ENCODE data around the gene C2orf76.

Gene C2orf76

GRCh38 chr2:119338272-119338671 lies 28.4 kb downstream of the C2orf76 start:
- no peak for DNase-seq (ENCODE audit: low read depth in 2 of 2)

- no peak for DNase-seq (ENCODE audit: low read depth in 2 of 2)
Measured at GRCh38 chr2:119337749-119338148, 28.9 kb downstream of the C2orf76 start.

GRCh38 chr2:119333833-119334232 lies 32.8 kb downstream of the C2orf76 start:
- DNase-seq (ENCODE audit: low read depth in 2 of 2): no peak

GRCh38 chr2:119333360-119333759 lies 33.3 kb downstream of the C2orf76 start:
- no peak for DNase-seq (ENCODE audit: low read depth in 2 of 2)

- DNase-seq (ENCODE audit: low read depth in 2 of 2): no peak
Measured at GRCh38 chr2:119332953-119333352, 33.7 kb downstream of the C2orf76 start.

GRCh38 chr2:119327431-119327830 lies 39.2 kb downstream of the C2orf76 start:
- no peak for DNase-seq (ENCODE audit: low read depth in 2 of 2)

- DNase-seq (ENCODE audit: low read depth in 2 of 2): no peak
Measured at GRCh38 chr2:119326938-119327337, 39.7 kb downstream of the C2orf76 start.

- no peak for DNase-seq (ENCODE audit: low read depth in 2 of 2)
Measured at GRCh38 chr2:119324685-119325270, 41.9 kb downstream of the C2orf76 start.

GRCh38 chr2:119323459-119323858 lies 43.2 kb downstream of the C2orf76 start:
- DNase-seq (ENCODE audit: low read depth in 2 of 2): no peak

GRCh38 chr2:119319593-119319992 lies 47.0 kb downstream of the C2orf76 start:
- no peak for DNase-seq (ENCODE audit: low read depth in 2 of 2)

- no peak for DNase-seq (ENCODE audit: low read depth in 2 of 2)
Measured at GRCh38 chr2:119317554-119317953, 49.1 kb downstream of the C2orf76 start.

- DNase-seq (ENCODE audit: low read depth in 2 of 2): no peak
Measured at GRCh38 chr2:119316066-119316465, 50.6 kb downstream of the C2orf76 start.

- no peak for DNase-seq (ENCODE audit: low read depth in 2 of 2)
Measured at GRCh38 chr2:119315241-119315925, 51.3 kb downstream of the C2orf76 start.

- DNase-seq (ENCODE audit: low read depth in 2 of 2): no peak
Measured at GRCh38 chr2:119311831-119312230, 54.8 kb downstream of the C2orf76 start.

- no peak for DNase-seq (ENCODE audit: low read depth in 2 of 2)
Measured at GRCh38 chr2:119311371-119311770, 55.3 kb downstream of the C2orf76 start.

GRCh38 chr2:119308793-119309330 lies 57.8 kb downstream of the C2orf76 start:
- no peak for DNase-seq (ENCODE audit: low read depth in 2 of 2)

GRCh38 chr2:119307419-119308140 lies 59.1 kb downstream of the C2orf76 start:
- no peak for DNase-seq (ENCODE audit: low read depth in 2 of 2)

GRCh38 chr2:119306196-119306590 lies 60.4 kb downstream of the C2orf76 start:
- DNase-seq (ENCODE audit: low read depth in 2 of 2): no peak

GRCh38 chr2:119305497-119306195 lies 61.0 kb downstream of the C2orf76 start:
- no peak for DNase-seq (ENCODE audit: low read depth in 2 of 2)

- DNase-seq (ENCODE audit: low read depth in 2 of 2): no peak
Measured at GRCh38 chr2:119304847-119305246, 61.8 kb downstream of the C2orf76 start.

GRCh38 chr2:119301413-119301812 lies 65.2 kb downstream of the C2orf76 start:
- DNase-seq (ENCODE audit: low read depth in 2 of 2): no peak

All from stimulated activated CD8-positive, alpha-beta memory T cell treated with anti-CD3 and anti-CD28 coated beads, Interleukin-15, amount 100 ng/mL, for 48 hours (primary cell).